Dedifferentiated amniotic fluid mesenchymal stem cell (primary cell): ENCODE results near the gene CTNNA2.
"Not testable (repeated sequence)": the region's sequence is repeated elsewhere in the genome, so short reads cannot be mapped to it uniquely, and the experiment has no call there.

Experiments
- DNase-seq: peaks from one replicate; pipeline ENCODE4 v3.0.0-alpha.2; 2016; ENCODE audit errors: extremely low spot score

Gene CTNNA2

DNA sequence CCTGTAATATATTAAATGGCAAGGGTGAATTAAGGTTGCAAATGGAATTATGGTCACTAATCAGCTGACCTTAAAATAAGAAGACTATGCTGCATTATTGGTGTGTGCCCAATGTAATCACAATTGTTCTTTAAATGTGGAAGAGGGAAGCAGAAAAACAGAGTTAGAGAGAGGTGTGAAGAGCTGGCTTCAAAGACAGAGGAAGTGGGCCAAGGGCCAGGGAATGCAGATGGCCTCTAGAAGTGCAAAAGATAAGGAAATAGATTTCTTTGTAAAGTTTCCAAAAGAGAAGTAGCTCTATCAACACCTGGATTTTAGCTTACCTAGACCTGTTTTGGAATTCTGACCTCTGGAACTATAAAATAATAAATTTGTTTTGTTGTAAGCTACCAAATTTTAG is 515.7 kb downstream of the CTNNA2 start:
- no peak for DNase-seq

DNA sequence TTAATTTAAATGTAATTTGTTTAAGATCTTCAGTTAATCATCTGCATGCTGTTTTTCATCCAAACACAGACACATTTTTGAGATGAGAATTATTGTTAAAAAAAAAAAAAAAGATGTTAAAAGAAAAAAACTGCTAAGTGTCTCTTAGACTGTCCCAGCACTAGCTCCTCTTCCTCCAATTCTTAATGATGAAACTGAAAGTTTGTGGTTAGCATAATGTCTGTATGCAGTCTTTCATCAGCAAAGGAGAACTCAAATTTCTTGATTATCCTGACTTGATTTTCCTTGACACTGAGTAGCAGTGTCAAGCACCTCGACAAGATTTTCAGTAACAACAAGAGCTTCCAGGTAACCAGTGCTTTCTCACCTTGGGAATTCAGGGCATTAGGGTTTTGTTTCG is 517.3 kb downstream of the CTNNA2 start:
- no peak for DNase-seq

DNA sequence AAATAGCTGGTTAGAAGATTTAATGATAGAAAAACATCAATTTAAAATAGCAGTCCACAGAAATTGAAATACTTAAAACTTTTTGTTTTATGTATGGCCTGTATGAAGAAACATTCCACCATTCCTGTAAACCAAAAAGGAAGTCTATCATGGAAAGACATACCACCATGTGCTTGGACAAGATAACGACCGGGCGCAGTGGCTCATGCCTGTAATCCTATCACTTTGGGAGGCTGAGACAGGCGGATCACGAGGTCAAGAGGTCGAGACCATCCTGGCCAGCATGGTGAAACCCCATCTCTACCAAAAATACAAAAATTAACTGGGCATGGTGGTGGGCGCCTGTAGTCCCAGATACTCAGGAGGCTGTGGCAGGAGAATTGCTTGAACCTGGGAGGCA is 519.8 kb downstream of the CTNNA2 start:
- not testable (repeated sequence) for DNase-seq

DNA sequence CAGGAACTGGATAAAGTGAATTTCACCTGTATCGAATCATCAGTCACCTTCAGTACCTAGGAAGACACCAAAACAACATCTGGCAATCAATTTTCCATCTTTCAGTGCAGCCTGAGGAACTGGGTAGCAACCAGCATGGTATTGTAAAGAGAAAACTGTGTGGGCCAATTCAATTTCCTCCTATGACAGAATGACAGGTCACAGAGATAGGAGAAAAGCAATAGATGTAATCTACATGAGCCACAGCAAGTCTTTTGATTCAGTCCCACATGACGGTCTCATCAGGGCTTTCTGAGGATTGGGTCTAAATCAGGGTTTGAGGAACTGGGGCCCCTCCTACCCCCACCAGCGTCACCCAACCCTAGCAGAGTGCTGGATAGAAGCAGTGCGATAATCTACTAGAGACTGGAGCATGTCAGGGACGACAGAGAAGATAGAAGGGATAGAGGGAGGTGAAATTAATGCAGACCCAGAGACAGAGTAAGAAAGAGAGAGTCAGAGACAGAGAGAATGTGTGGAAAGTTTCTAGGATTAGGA is 523.0 kb downstream of the CTNNA2 start:
- DNase-seq = no peak

DNA sequence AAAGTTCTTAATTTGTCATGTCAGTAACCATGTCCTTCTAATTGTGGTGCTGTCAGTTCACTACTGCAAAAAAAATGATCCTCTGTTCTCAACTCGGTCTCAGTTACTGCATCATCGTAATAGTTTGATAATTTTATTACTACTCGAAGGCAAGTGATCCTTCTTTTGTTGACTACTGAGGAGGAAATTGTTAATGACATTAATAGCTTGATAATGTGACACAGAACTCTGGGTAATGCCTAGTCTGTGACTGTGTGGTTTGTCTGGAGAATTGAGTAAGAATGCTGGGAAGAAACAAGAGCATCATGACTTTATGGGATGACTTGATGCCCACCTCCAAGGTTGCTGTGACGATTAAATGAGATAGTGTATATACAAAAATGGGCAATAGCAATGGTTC is 524.5 kb downstream of the CTNNA2 start:
- DNase-seq = no peak

DNA sequence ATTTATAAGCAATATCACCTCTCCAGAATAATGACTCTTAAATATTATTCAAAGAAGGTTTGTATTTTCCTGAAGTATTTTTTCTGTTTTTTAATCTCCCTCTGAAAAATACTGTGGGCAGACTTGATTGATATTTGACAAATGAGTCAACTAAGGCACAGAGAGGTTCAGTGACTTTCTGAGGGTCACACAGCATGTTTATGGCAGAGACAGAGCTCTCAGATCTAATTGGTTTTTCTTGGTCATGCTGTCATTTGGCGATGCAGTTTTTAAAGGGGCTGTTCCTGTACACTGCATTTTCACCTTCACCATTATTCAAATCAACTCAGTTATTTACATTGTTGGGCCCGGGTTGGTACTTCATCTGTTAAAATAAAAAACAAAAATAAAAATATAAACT is 527.4 kb downstream of the CTNNA2 start:
- DNase-seq = no peak

DNA sequence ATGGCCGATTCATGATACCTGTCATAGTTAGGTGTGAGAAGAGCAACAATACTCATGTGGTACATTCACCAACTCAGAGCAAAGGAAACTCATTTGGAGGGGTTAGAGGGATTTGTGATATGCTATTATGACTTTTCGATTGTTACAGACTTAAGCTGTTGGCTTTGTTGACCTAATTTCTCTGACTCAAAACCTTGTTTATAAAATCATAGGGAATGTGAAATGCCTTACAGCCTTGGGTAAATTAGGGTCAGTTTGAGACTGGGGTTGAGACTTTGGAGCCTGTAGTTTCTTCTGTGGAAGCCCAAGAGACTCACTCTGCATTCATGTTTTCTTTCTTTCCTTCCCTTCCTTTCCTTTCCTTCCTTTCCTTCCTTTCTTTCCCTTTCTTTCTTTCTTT is 529.8 kb downstream of the CTNNA2 start:
- no peak for DNase-seq

DNA sequence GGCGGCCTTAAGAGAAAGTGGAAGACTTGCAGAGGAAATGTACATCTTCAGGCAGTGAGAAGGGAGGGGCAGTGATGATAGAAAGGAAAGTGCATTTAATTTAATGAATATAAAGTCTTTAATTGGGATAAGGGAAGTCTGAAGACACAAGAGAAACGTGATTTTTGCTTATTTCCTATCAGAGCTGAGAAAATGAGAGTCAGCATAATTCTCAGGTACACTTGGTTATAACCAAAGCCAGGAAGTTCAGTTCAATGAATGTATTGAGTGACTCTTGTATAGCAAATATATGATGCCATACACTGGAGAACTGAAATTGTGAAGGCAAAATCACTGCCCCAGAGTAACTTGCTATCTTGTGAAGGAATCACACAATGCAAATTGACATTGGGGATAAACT is 535.4 kb downstream of the CTNNA2 start:
- DNase-seq = no peak

DNA sequence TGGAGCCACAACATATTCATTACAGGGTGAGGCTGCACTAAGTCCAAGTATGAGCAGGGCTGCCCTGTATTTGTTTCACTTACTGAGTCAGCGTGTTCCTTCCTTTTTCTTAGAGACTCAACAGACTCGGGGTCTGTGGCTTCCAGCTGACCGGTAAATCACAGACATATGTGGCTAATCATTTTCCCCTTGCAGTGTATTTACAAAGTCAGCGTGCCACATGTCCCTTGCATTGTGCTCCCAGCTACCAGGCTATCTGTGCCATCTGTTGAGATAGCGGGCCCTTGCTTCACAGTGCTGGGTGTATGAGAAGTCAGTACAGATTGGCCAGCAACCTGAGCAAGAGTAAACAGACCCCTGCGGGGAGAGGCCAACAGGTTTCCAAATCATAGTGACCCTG is 537.4 kb downstream of the CTNNA2 start:
- no peak for DNase-seq

DNA sequence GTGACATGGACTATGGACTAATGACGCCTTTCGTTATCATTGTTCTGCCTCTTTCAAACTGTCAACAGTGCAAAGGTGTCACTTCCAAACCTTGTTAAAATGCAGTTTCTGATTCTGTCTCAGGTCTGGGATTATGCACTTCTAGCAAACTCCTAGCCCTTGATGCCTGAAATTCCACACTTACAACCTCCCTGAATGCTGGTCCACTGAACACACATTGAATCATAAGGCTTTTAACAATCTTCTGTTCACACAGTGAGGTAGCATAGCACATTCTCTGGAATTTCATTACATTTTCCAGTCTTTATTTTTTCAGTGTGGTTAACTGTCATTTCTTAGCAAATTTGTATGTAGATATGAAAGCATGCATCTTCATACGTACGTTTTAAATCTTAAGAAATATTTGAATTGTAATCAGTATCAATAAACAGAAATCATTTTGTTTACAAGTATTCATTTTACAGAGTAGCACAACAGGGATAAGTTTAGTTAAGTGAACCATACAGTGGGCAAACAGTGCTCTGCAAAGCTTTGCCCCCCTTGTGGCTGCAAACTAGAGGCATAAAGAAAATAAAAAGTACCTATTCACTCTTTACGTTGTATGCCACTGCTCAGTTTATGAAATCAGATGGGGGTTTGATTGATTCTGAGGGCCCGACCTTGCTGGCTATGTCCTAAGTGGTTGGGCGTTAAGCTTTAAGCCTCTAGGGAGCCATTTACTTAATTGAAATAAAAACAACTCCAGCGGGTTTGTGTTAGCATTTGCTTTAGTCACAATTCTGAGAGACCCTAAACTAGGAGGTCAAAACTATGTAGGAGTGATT is 540.9 kb downstream of the CTNNA2 start:
- DNase-seq = no peak

DNA sequence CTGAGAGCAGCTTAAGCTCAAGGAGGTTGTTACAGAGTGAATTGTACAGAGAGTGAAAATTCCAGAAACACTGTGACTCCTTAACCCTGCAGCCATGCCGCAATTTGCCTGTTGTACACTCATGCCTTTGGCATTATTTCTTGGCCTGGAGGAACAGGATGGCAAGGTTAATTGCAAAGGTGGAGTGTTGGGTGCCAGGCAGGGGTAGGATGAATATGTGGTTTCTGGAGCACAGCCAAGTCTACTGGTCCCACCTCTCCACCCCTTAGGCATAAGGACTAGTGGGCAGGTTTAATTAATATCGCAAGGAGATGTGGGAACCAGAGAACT is 541.5 kb downstream of the CTNNA2 start:
- DNase-seq = no peak

DNA sequence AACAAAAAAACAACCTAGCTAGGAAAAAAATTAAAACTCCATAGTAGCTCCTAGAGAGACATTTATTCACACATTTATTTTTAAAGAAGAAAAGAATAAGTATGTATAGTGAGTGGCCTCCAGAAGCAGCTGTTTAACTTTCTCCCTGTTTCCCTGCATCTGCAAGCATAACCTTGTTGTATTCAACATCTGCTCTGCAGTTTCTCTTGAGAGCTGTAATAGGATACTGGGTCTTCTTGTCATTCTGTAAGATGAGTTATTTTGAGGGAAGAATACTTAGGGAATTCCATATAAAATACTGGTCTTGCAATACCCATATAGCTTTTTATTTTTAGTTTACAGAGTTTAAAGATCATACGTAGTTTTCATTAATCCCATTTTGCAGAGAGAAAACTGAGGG is 545.1 kb downstream of the CTNNA2 start:
- DNase-seq = no peak

DNA sequence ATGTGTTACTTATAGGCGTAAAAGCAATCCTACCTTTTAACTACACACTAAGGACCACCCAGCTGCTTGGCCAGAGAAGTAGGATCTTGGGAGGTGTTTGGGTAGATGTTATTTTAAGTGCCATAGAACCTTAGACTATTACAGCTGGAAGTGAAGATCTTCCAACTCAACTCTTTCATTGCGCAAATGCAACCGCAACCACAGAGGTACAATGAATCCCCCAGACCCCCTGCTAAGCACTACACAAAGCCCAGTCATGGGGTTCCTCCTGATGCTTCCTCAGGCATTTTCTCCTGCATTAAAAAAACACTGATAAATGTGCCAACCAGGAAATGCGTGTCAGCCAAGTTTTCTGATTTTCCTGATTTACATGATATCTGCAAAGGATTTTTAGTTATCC is 545.7 kb downstream of the CTNNA2 start:
- no peak for DNase-seq

DNA sequence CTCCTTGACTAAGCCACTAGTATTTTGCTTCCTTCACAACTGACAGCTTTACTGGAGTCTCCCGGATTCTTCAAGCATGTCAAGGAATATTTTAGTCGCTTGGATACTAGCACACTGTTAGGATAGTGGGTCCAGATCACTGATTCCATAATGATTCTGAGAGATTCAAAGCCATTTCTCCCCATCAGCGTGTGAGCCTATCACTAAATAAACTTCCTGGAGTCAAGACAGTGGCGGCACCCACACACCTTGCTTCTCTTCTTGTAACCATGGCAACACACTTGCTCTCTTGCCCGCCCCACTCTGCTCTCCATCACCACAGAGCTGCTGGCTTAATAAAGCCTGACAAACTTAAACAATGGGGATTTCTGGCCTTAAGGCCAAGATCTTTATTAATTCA is 546.6 kb downstream of the CTNNA2 start:
- no peak for DNase-seq

DNA sequence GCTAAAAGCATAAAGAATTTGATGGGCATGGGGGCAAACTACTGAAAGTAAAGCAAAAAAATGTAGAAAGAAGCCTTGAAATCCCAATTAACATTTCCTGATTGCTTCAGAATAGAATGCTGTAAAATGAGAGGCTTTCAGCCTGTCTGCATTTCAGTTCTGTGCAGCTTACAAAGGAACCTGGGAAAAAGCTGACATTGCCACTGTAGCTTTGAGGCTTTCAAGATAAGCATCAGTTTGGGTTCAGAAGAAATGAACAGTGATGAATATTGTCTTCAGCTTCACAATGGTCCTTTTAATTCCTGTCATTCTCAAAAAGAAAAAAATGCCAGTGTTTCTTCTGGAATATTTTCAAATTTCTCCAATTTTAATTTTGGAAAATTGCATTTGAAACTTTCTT is 549.0 kb downstream of the CTNNA2 start:
- DNase-seq = no peak

DNA sequence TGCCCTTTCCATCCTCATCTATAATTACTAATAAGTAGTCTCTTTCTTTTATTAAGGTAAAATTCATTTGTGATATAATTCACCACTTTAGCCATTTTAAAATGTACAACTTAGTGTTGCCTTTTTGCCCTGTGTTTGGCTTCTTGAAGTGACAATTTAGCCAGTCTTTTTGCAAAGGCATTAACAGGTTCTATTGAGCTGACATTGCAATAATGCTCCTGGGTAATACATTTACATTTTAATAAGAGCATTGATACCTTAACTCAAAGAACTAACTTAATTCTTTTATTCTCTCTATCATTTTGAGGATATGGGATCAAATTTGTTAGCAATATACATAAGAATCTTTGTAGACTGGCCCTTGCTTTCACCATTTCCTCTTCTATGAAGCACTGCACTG is 549.4 kb downstream of the CTNNA2 start:
- DNase-seq = no peak

DNA sequence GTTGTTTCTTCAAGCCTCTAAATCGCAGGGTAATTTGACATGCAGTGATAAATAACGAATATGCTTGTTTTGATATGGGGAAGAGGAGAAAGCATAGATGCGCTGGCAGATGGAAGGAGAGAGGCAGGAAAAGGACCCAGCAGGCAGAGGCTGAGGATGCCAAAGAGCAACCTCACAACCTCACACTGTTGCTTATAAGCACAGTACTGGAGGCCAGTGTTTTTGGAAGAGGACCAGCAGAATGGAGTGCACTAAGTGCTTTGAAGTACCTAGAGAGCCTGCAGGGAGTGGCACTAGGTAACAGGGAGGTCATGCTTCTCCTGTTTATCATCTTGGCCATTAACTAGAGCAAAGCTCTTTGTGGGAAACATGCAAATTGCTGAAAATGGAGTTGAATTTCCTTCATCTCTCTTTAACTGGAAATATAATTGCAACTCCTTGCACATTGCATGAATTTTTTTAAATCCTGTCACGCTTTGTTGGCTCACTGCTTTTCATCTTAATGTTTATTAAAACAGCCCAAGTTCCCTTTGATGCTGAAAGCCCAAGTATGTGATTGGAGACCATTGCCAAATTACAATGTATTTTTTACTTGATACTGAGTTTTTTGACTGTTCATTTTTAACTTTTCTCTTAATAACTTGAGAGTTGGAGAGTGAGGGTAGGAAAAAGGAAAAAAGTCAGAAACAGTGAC is 555.3 kb downstream of the CTNNA2 start:
- DNase-seq = no peak

DNA sequence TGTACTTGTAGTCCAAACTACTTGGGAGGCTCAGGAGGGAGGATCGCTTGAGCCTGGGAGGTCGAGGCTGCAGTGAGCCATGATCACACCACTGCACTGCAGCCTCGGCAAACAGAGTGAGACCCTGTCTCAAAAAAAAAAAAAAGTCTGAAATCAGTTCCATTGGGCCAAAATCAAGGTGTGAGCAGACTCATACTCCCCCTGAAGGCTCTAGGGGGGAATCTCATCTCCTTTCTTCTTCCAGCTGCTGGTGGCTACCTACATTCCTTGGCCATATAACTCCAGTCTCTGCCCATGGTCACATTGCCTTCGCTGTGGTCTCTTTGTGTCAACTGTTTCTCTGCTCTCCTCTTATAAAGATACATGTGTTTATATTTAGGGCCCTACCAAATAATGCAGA is 557.7 kb downstream of the CTNNA2 start:
- no peak for DNase-seq

DNA sequence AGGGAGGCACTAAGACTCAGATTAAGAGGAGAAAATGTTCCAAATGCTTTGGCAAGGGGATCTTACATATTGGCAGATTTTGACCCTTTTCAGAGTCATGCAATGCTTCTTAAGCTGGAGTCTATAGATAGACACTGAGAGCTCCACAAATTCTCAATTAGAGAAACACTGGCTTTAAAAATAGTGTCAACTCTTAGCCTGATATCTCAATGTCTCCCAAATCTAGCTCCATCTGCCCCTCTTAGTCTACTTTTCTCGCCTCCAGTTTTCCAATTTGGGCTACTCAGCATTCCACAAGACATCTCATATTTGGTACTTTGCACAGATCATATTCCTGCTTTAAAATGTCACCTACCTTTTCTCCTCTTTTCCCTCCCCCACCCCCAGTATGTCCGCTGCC is 559.1 kb downstream of the CTNNA2 start:
- DNase-seq = no peak

DNA sequence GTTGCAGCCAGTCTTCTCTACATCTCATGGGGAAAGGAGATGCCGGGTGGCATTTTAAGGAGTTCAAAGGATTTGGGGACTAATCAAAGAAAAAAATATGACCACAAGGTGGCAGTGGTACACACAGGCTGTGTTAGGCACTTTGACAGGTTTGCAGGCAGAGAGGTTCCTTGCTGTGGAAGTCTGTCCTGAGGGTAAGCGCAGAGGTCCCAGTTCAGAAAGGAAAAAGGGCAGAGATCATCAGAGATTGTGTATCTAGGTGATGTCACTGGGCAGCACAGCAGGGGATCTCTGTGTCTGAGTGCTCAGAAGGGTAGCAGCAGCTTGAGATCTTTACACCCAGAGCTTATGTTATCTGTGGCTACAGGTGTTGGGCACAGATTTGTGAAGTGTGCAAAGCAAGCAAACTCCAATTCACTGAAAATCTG is 560.3 kb downstream of the CTNNA2 start:
- DNase-seq = peak; percentile 67

DNA sequence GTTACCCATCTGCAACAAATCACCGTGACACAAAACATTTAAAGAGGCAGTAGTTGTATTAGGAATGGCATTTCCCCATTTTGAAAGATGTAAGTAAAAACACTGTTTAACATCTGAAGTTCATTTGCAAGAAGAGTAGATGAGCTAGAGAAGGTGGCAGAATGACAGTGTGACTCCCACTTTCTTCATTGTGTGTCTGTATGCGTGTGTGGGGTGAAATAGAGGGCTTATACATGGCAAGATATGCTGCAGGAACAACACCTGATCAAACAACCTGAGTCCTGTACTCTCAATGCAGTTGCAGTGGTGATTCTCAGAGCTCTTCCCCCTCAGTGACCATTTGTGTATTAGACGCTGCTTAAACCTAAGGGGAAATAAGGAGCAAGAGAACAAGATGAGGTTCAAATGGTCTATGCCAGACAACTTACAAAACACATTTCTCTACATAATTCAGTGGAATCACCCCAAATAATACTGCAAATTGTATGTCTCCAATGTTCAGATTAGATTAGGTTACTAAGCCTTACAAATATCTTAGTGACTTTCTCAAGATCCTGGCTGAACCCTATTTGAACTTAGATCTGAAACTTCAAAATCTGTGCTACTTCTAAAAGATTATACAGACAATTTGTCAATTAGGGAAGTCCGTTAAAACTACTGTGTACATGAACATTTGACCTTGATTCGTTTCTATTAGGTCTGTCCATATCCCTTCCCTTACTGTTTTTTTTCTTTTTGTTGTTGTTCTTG is 561.6 kb downstream of the CTNNA2 start:
- DNase-seq = no peak

DNA sequence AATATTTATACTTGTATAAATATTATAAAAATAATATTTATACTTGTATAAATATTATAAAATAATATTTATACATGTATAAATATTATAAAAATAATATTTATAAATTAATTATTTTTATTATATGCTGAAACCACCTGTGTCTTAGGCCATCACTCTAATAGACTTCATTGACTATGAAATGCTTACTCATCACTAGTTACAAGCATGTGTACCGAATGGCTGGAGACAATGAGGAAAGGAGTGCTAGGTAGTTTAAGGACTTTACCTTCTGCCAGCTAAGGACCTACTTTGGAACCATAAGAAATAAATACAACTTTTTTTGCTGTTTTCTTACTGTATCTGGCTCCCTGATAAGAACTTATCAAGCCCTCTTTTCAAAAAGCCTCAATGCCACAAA is 562.9 kb downstream of the CTNNA2 start:
- no peak for DNase-seq
